HEK293 (cell line): ENCODE measurements around the gene ABLIM2.

Source experiments
- HOXA7 ChIP-seq: sonication (generic); formaldehyde crosslinking; IDR thresholded peaks from 2 replicates; pipeline ENCODE4 v1.8.1; 2022; ENCODE audit warnings: missing genetic modification reagents, borderline replicate concordance
- REST ChIP-seq: fragments of 450-650 bp; formaldehyde crosslinking; IDR thresholded peaks from 2 replicates; pipeline ENCODE4 v1.5.1; 2016; ENCODE audit warnings: missing biosample characterization, missing genetic modification characterization
- SP7 ChIP-seq: fragments of 450-650 bp; formaldehyde crosslinking; IDR thresholded peaks from 2 replicates; pipeline ENCODE4 v1.5.1; 2016; ENCODE audit warnings: missing biosample characterization, missing genetic modification characterization
- ZNF121 ChIP-seq: fragments of 450-650 bp; formaldehyde crosslinking; IDR thresholded peaks from 2 replicates; pipeline ENCODE4 v1.5.1; 2016; ENCODE audit warnings: missing biosample characterization, missing genetic modification characterization
- ZNF274 ChIP-seq, 2 experiments: fragments of 200-500 bp in 1 of 2; fragments of 450-650 bp in 1 of 2; sonication (Bioruptor generic) in 1 of 2; formaldehyde crosslinking in 1 of 2; IDR thresholded peaks; 2 replicates each; pipeline versions ENCODE4 v1.5.1 to v1.6.1; 2014 to 2016; ENCODE audit warnings: borderline replicate concordance in 1 of 2, inconsistent platforms in 1 of 2, low read length in 1 of 2, missing biosample characterization in 1 of 2, missing genetic modification characterization in 1 of 2
- ZNF391 ChIP-seq: fragments of 450-650 bp; formaldehyde crosslinking; IDR thresholded peaks from 2 replicates; pipeline ENCODE4 v1.5.1; 2016; ENCODE audit warnings: low read depth, missing biosample characterization, missing genetic modification characterization, borderline replicate concordance
- ZNF560 ChIP-seq: fragments of 450-650 bp; formaldehyde crosslinking; IDR thresholded peaks from 2 replicates; pipeline ENCODE4 v1.5.1; 2017; ENCODE audit warnings: missing biosample characterization, missing genetic modification characterization, borderline replicate concordance
- ZNF654 ChIP-seq: fragments of 450-650 bp; formaldehyde crosslinking; IDR thresholded peaks from 2 replicates; pipeline ENCODE4 v1.5.1; 2016; ENCODE audit warnings: low read depth, missing biosample characterization, missing genetic modification characterization
- ZNF670 ChIP-seq: fragments of 450-650 bp; formaldehyde crosslinking; IDR thresholded peaks from 2 replicates; pipeline ENCODE4 v1.5.1; 2016; ENCODE audit warnings: missing biosample characterization, missing genetic modification characterization, low read depth
- ZNF776 ChIP-seq: fragments of 450-650 bp; formaldehyde crosslinking; IDR thresholded peaks from 2 replicates; pipeline ENCODE4 v1.5.0; 2017; ENCODE audit warnings: missing biosample characterization, missing genetic modification characterization, borderline replicate concordance
- ZNF785 ChIP-seq: fragments of 450-650 bp; formaldehyde crosslinking; IDR thresholded peaks from 2 replicates; pipeline ENCODE4 v1.5.1; 2016; ENCODE audit warnings: missing biosample characterization, missing genetic modification characterization
- ZSCAN16 ChIP-seq: fragments of 450-650 bp; formaldehyde crosslinking; IDR thresholded peaks from 2 replicates; pipeline ENCODE4 v1.5.1; 2016; ENCODE audit warnings: missing biosample characterization, missing genetic modification characterization
- TF ChIP-seq, protein P1 (sequence below): fragments of 450-650 bp; formaldehyde crosslinking; IDR thresholded peaks from 2 replicates; pipeline ENCODE4 v1.5.1; 2016; ENCODE audit warnings: missing biosample characterization, missing genetic modification characterization
- TF ChIP-seq, protein P2 (sequence below): fragments of 450-650 bp; formaldehyde crosslinking; IDR thresholded peaks from 2 replicates; pipeline ENCODE4 v1.5.1; 2017; ENCODE audit warnings: missing biosample characterization, missing genetic modification characterization

- no peak for TF ChIP-seq ZNF560 (tag by site-specific recombination)
- TF ChIP-seq, protein P1, sequence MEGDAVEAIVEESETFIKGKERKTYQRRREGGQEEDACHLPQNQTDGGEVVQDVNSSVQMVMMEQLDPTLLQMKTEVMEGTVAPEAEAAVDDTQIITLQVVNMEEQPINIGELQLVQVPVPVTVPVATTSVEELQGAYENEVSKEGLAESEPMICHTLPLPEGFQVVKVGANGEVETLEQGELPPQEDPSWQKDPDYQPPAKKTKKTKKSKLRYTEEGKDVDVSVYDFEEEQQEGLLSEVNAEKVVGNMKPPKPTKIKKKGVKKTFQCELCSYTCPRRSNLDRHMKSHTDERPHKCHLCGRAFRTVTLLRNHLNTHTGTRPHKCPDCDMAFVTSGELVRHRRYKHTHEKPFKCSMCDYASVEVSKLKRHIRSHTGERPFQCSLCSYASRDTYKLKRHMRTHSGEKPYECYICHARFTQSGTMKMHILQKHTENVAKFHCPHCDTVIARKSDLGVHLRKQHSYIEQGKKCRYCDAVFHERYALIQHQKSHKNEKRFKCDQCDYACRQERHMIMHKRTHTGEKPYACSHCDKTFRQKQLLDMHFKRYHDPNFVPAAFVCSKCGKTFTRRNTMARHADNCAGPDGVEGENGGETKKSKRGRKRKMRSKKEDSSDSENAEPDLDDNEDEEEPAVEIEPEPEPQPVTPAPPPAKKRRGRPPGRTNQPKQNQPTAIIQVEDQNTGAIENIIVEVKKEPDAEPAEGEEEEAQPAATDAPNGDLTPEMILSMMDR (tag by site-specific recombination), result no peak
- TF ChIP-seq ZNF654 (tag by site-specific recombination), result no peak
- no peak for TF ChIP-seq ZNF785 (tag by site-specific recombination)
- no peak for TF ChIP-seq ZNF121 (tag by site-specific recombination)
- no peak for TF ChIP-seq ZNF391 (tag by site-specific recombination)
- TF ChIP-seq ZNF274 (IDR thresholded peaks at IDR 0.05; ENCODE audit: low read length), result no peak
- no peak for TF ChIP-seq ZNF274 (tag by site-specific recombination; IDR thresholded peaks at IDR 0.05; ENCODE audit: borderline replicate concordance)
- no peak for TF ChIP-seq SP7 (tag by site-specific recombination)
- no peak for TF ChIP-seq ZSCAN16 (tag by site-specific recombination)
- no peak for TF ChIP-seq ZNF670 (tag by site-specific recombination)
- TF ChIP-seq, protein P2, sequence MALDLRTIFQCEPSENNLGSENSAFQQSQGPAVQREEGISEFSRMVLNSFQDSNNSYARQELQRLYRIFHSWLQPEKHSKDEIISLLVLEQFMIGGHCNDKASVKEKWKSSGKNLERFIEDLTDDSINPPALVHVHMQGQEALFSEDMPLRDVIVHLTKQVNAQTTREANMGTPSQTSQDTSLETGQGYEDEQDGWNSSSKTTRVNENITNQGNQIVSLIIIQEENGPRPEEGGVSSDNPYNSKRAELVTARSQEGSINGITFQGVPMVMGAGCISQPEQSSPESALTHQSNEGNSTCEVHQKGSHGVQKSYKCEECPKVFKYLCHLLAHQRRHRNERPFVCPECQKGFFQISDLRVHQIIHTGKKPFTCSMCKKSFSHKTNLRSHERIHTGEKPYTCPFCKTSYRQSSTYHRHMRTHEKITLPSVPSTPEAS, result no peak
- TF ChIP-seq HOXA7 (CRISPR knock-in tag), result no peak
- TF ChIP-seq ZNF776 (tag by site-specific recombination), result no peak
- TF ChIP-seq REST (tag by site-specific recombination), result no peak
These were observed 78.5 kb downstream of the ABLIM2 start for GRCh38 chr4:8079916-8080753.
